Measurements from ENCODE around the gene YDJC. TPM values are rescaled to one million over a fixed set of nuclear protein-coding genes. Genes with fewer than 3 reads are reported as not detected.

YDJC gene
- total and polyA plus RNA-seq, 2 experiments from 2014 or later, result 53.3 to 83.7 TPM

DNA sequence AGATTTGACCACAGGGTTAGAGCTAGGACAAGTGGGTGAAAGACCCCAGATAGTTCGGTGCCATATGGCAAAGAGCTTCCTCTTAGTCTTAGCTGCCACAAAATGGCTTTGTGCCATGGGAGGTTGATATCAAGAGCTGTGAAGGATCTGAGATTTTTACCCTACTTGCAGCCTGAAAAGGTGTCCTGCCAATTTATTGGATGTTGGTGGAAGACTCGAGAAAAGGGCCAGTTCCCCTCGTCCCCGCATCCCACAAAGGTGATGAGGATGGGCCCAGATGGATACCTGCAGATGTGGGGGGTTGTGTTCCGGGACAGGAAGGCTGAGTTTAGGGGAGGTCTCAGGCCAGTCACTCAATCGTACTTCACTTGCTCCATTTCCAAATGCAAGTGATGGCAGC lies 27.2 kb downstream of the YDJC start:
- no peaks in the 10 kb centered on the region; the same call in 1 of the 2 replicates for H3K36me3 ChIP-seq (ENCODE audit: insufficient read depth)
- Mint-ChIP-seq H3K4me3 (no peak overlapping the region), H3K36me3 (ENCODE audit: low read depth) (peaks cover 22% of the 10 kb centered on the region), H3K27ac (no peak overlapping the region; the same call in 1 of the 2 replicates), H3K4me1 (peaks cover 16% of the 10 kb centered on the region), H3K27me3 (ENCODE audit: insufficient read depth, low read depth, poor library complexity) (peaks cover 3% of the 10 kb centered on the region), H3K9me3 (no peaks in the 10 kb centered on the region; the same call in 2 of the 3 replicates)
- H3K4me3 ChIP-seq, result no peak overlapping the region
- H2AFZ ChIP-seq, result no peak overlapping the region
- H3K9me2 ChIP-seq (ENCODE audit: insufficient read depth), result no peaks in the 10 kb centered on the region
- H4K20me1 ChIP-seq (replicated peaks; ENCODE audit: insufficient read depth), result peaks cover 65% of the 10 kb centered on the region
- 0 out of 2 replicates have a peak overlapping the region, but pooled peaks have one; percentile 50 for H3K27ac ChIP-seq (ENCODE audit: low read depth)
- H3K4me2 ChIP-seq, result no peak overlapping the region
- ATAC-seq (no peak), DNase-seq (ENCODE audit: low spot score) (no peak)
- H3K27me3 ChIP-seq (ENCODE audit: insufficient read depth), result no peaks in the 10 kb centered on the region
- 0 out of 2 replicates have a peak, but pooled peaks cover 3% of the 10 kb centered on the region for H3F3A ChIP-seq (replicated peaks; ENCODE audit: low read depth)
- TF ChIP-seq POLR2AphosphoS5 (IDR thresholded peaks at IDR 0.05; ENCODE audit: low read depth) (no peak), ZNF331 (CRISPR knock-in tag; IDR thresholded peaks at IDR 0.05; ENCODE audit: low read depth) (no peak), NANOG (IDR thresholded peaks at IDR 0.05; ENCODE audit: borderline replicate concordance) (no peak), REST (IDR thresholded peaks at IDR 0.05; ENCODE audit: unreplicated experiment) (no peak), EZH2 (IDR thresholded peaks at IDR 0.05; ENCODE audit: low read depth, unreplicated experiment) (no peak), EZH2phosphoT487 (IDR thresholded peaks at IDR 0.05; ENCODE audit: unreplicated experiment) (no peak), ZNF114 (CRISPR knock-in tag; IDR thresholded peaks at IDR 0.05) (no peak), STAT1 (IDR thresholded peaks at IDR 0.05; ENCODE audit: unreplicated experiment) (no peak), JUNB (IDR thresholded peaks at IDR 0.05; ENCODE audit: unreplicated experiment) (no peak), ETS1 (IDR thresholded peaks at IDR 0.05) (no peak), ZNF462 (CRISPR knock-in tag; IDR thresholded peaks at IDR 0.05) (no peak), CREB1 (CRISPR knock-in tag; IDR thresholded peaks at IDR 0.05; ENCODE audit: low read depth) (no peak)
- TF ChIP-seq, protein P1, sequence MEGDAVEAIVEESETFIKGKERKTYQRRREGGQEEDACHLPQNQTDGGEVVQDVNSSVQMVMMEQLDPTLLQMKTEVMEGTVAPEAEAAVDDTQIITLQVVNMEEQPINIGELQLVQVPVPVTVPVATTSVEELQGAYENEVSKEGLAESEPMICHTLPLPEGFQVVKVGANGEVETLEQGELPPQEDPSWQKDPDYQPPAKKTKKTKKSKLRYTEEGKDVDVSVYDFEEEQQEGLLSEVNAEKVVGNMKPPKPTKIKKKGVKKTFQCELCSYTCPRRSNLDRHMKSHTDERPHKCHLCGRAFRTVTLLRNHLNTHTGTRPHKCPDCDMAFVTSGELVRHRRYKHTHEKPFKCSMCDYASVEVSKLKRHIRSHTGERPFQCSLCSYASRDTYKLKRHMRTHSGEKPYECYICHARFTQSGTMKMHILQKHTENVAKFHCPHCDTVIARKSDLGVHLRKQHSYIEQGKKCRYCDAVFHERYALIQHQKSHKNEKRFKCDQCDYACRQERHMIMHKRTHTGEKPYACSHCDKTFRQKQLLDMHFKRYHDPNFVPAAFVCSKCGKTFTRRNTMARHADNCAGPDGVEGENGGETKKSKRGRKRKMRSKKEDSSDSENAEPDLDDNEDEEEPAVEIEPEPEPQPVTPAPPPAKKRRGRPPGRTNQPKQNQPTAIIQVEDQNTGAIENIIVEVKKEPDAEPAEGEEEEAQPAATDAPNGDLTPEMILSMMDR (conservative IDR thresholded peaks at IDR 0.05; ENCODE audit: low read depth in 2 of 2), result no peak
- H3K79me2 ChIP-seq (replicated peaks; ENCODE audit: insufficient read depth), result peaks cover 99% of the 10 kb centered on the region
- H3K4me1 ChIP-seq (ENCODE audit: insufficient read depth), result no peaks in the 10 kb centered on the region
